Naive thymus-derived CD4-positive, alpha-beta T cell (primary cell): ENCODE measurements around the gene IER5L. TPM values are rescaled to one million over a fixed set of nuclear protein-coding genes. Genes with fewer than 3 reads are reported as not detected.
A peak's percentile ranks its signal among the peaks of the same experiment; 100 is the strongest.

Experiments used
- ATAC-seq: fragments of 150-1000 bp; cut with Tn5 transposase; 2 replicates; pipeline ENCODE4 v1.10.0; 2021; ENCODE audit warnings: mild to moderate bottlenecking, moderate library complexity
- CTCF ChIA-PET: fragments of 350-600 bp; sonication (Branson Sonifier 250); formaldehyde crosslinking; loops from one replicate; lab custom pipeline; 2021; ENCODE audit warnings: antibody characterized with exemption; lab: Charles Lee
- POLR2A ChIA-PET: fragments of 350-600 bp; sonication (Branson Sonifier 250); formaldehyde crosslinking; loops from one replicate; lab custom pipeline; 2021; ENCODE audit warnings: antibody characterized with exemption, inconsistent platforms; lab: Charles Lee
- DNase-seq, 9 donors: peaks; one replicate each; pipeline versions ENCODE4 v3.0.0 to v3.0.0-alpha.2; 2020 to 2022; ENCODE audit warnings: mixed read lengths in 1 of 9
- H3K27ac ChIP-seq: one replicate; pipeline ENCODE4 v1.7.0; 2013; ENCODE audit warnings: mild to moderate bottlenecking, low read depth, low read length, moderate library complexity
- H3K27me3 ChIP-seq, 2 donors: one replicate each; pipeline ENCODE4 v1.7.0; 2013; ENCODE audit warnings: low read length in 2 of 2, mild to moderate bottlenecking in 2 of 2, moderate library complexity in 2 of 2; ENCODE audit not compliant: control insufficient read depth in 2 of 2, insufficient read depth in 2 of 2
- H3K36me3 ChIP-seq, 3 experiments: 1 replicate in 2 of 3; 2 replicates in 1 of 3; pipeline ENCODE4 v1.7.0; 2013; ENCODE audit warnings: low read length in 3 of 3, mild to moderate bottlenecking in 3 of 3, moderate library complexity in 1 of 3; ENCODE audit not compliant: insufficient read depth in 3 of 3, control insufficient read depth in 2 of 3
- H3K4me1 ChIP-seq, 2 donors: one replicate each; pipeline ENCODE4 v1.7.0; 2013; ENCODE audit warnings: low read length in 2 of 2, mild to moderate bottlenecking in 2 of 2, moderate library complexity in 1 of 2; ENCODE audit not compliant: control insufficient read depth in 2 of 2, insufficient read depth in 2 of 2
- H3K4me3 ChIP-seq: 2 replicates; pipeline ENCODE4 v1.7.0; 2013; ENCODE audit warnings: mild to moderate bottlenecking, low read length
- H3K9me3 ChIP-seq, 3 experiments: 1 replicate in 2 of 3; 2 replicates in 1 of 3; pipeline ENCODE4 v1.7.0; 2013; ENCODE audit warnings: low read length in 3 of 3; ENCODE audit not compliant: control insufficient read depth in 2 of 3
- H3K27ac Mint-ChIP-seq, 9 donors: one replicate each; pipeline ENCODE4 v1.8.0; 2020 to 2022; ENCODE audit warnings: mixed read lengths in 9 of 9, mild to moderate bottlenecking in 8 of 9, moderate library complexity in 5 of 9, inconsistent platforms in 2 of 9
- H3K27me3 Mint-ChIP-seq, 5 donors: one replicate each; pipeline ENCODE4 v1.8.0; 2021 to 2022; ENCODE audit warnings: mixed read lengths in 5 of 5, mild to moderate bottlenecking in 1 of 5
- H3K36me3 Mint-ChIP-seq, 5 donors: one replicate each; pipeline ENCODE4 v1.8.0; 2020 to 2022; ENCODE audit warnings: mixed read lengths in 5 of 5, mild to moderate bottlenecking in 3 of 5, inconsistent platforms in 1 of 5
- H3K4me1 Mint-ChIP-seq, 7 donors: one replicate each; pipeline ENCODE4 v1.8.0; 2020 to 2022; ENCODE audit warnings: mixed read lengths in 7 of 7, mild to moderate bottlenecking in 3 of 7, inconsistent platforms in 1 of 7
- H3K4me3 Mint-ChIP-seq, 10 donors: one replicate each; pipeline ENCODE4 v1.8.0; 2020 to 2022; ENCODE audit warnings: mild to moderate bottlenecking in 10 of 10, mixed read lengths in 10 of 10, moderate library complexity in 6 of 10, inconsistent platforms in 2 of 10
- H3K9me3 Mint-ChIP-seq, 11 donors: one replicate each; pipeline ENCODE4 v1.8.0; 2020 to 2022; ENCODE audit warnings: mixed read lengths in 11 of 11, mild to moderate bottlenecking in 4 of 11, inconsistent platforms in 1 of 11, moderate library complexity in 1 of 11
- intact Hi-C, 2 donors: fragments of 100-400 bp; cut with micrococcal nuclease; formaldehyde crosslinking; loops; one replicate each; pipeline ENCODE4 v1.15.1; 2023
- polyA plus RNA-seq, 2 donors: library from polyadenylated mRNA; unstranded; fragments of 300-500 nt; fragmentation: Illumina TruSeq; gene quantifications; one replicate each; pipeline ENCODE4 v1.2.3, GENCODE V29; 2021
- total RNA-seq, 6 experiments: library from RNA in 5 of 6; stranded (reverse) in 5 of 6; gene quantifications; 1 replicate in 5 of 6; 2 replicates in 1 of 6; pipeline ENCODE4 v1.2.3 and lab custom pipeline; 2021 to 2026

The IER5L gene
- total and polyA plus RNA-seq, 7 experiments from 2014 or later, result 0.08 to 6.8 (median 3.7) TPM; not detected in 1

DNA sequence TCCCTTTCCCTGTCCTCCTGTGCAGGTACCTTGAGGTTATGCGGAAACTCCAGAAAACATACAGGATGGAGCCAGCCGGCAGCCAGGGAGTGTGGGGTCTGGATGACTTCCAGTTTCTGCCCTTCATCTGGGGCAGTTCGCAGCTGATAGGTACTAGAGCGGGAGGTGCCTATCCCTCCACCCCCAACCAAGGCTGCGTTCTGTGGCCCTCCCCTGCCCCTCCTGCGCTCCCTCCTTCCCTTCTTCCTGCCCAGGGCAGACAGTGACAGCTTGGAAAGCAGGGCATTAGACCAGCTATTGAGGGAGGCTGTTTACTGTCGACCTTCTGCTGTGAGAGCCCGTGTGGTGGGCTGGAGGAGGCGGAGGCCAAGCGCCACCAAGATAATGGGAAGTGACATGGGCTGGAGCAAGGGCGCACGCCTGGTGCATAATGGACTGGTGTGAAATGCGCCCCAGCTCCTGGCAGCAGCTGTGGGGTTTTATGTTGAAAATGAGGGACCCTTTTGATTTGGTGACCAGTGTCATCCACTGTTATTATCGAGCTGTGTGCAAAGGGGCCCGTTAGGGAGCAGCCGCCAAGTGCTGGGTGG, 41.5 kb downstream of the IER5L start:
- intact Hi-C loops, result loop anchor here (5.0 kb wide), 3 partner anchors 591 to 1101 kb away; no protein-coding TSS in a partner anchor
- ATAC-seq (no peak), DNase-seq (no peak)
- Histone ChIP-seq H3K27me3 (no peaks in the 10 kb centered on the region), H3K27ac (no peak overlapping the region), H3K4me3 (no peak overlapping the region), H3K4me1 (peaks cover 19% of the 10 kb centered on the region in 2 donors), H3K9me3 (no peaks in the 10 kb centered on the region), H3K36me3 (peaks cover 0 to 47% (median 5%) of the 10 kb centered on the region in 3 experiments)
- POLR2A ChIA-PET, result interaction anchor here (2.4 kb wide), 1 partner anchor 100 kb away, joined by 5 read pairs; no protein-coding TSS in a partner anchor
- no peak overlapping the region for H3K4me3 Mint-ChIP-seq
- no peaks in the 10 kb centered on the region for H3K9me3 Mint-ChIP-seq
- peaks cover 11 to 33% (median 26%) of the 10 kb centered on the region in 7 donors for H3K4me1 Mint-ChIP-seq
- peaks cover 0 to 18% (median 6%) of the 10 kb centered on the region in 5 donors for H3K36me3 Mint-ChIP-seq
- CTCF ChIA-PET, result interaction anchor here (1.0 to 3.9 kb wide), 5 partner anchors 9 to 468 kb away, joined by 3 to 37 read pairs (median 3); no protein-coding TSS in a partner anchor
- no peak overlapping the region for H3K27ac Mint-ChIP-seq
- H3K27me3 Mint-ChIP-seq, result no peaks in the 10 kb centered on the region

DNA sequence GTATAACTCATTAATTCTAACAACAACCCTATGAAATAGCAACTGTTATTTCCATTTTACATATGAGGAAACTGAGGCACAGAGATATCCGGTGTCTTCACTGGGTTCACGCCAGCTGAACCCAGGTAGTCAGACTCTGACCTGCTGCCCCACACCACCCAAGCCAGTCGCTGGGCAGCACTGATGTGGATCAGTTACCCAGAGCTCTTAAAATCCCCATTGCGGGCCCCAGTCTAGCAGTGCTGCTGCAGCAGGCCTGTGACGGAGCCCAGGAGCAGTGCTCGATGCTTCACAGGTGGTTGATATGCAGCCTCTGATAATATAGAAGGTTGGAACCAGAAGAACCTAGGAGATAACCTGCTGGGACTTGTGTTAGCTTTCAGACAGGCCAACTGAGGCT, 42.6 kb downstream of the IER5L start:
- DNase-seq, result no peak
- Histone ChIP-seq H3K4me3 (no peak overlapping the region), H3K9me3 (no peaks in the 10 kb centered on the region), H3K27ac (no peak overlapping the region), H3K4me1 (peaks cover 9 to 10% of the 10 kb centered on the region in 2 donors), H3K36me3 (peaks cover 0 to 52% (median 5%) of the 10 kb centered on the region in 3 experiments), H3K27me3 (no peaks in the 10 kb centered on the region)
- no peaks in the 10 kb centered on the region for H3K27me3 Mint-ChIP-seq
- intact Hi-C loops, result loop anchor here (5.0 kb wide), 3 partner anchors 592 to 1102 kb away; no protein-coding TSS in a partner anchor
- ChIA-PET CTCF (interaction anchor here (1.0 to 1.7 kb wide), 6 partner anchors 8 to 651 kb away, joined by 3 to 4 read pairs (median 3); no protein-coding TSS in a partner anchor), POLR2A (interaction anchor here (0.6 to 2.4 kb wide), 3 partner anchors 40 to 417 kb away, joined by 3 to 5 read pairs (median 3); no protein-coding TSS in a partner anchor)
- peaks cover 0 to 24% (median 8%) of the 10 kb centered on the region in 5 donors for H3K36me3 Mint-ChIP-seq
- H3K27ac Mint-ChIP-seq, result no peak overlapping the region
- H3K4me1 Mint-ChIP-seq, result peaks cover 11 to 24% (median 20%) of the 10 kb centered on the region in 7 donors
- no peak overlapping the region for H3K4me3 Mint-ChIP-seq
- no peaks in the 10 kb centered on the region for H3K9me3 Mint-ChIP-seq
- no peak for ATAC-seq

DNA sequence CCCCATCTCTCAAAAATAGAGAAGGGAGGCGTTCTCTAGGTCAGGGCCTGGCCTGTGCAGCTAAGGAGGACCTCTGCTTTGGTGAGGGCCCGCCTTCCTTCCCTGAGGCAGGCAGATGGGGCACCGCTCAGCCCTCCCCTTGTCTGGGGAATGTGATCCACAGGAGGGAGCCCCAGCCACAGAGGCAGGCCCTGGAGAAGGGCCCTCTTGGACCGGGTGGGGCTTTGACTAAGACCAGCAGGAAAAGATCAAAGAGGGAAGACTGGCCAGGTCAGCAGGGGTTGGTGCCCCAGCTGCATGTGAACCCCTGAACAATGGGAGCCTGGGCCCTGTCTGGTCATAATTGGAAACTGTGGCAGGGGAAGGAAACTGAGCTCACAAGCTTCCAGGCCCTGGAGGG, 45.0 kb downstream of the IER5L start:
- H3K36me3 Mint-ChIP-seq, result peaks cover 0 to 27% (median 8%) of the 10 kb centered on the region in 5 donors
- ATAC-seq (no peak), DNase-seq (no peak)
- H3K9me3 ChIP-seq, result no peaks in the 10 kb centered on the region
- no peak overlapping the region for H3K4me3 ChIP-seq
- no peaks in the 10 kb centered on the region for H3K9me3 Mint-ChIP-seq
- no peak overlapping the region for H3K27ac Mint-ChIP-seq
- ChIA-PET POLR2A (interaction anchor here (1.2 to 1.9 kb wide), 2 partner anchors 9 to 488 kb away, joined by 3 to 9 read pairs; partner anchors contain the start of gene C9orf50), CTCF (interaction anchor here (1.0 to 5.3 kb wide), 4 partner anchors 8 to 491 kb away, joined by 4 to 80 read pairs (median 32); partner anchors contain the start of gene NTMT1)
- peaks cover 0 to 58% (median 5%) of the 10 kb centered on the region in 3 experiments for H3K36me3 ChIP-seq
- H3K4me3 Mint-ChIP-seq, result no peak overlapping the region
- H3K27me3 ChIP-seq, result no peaks in the 10 kb centered on the region
- no peaks in the 10 kb centered on the region for H3K27me3 Mint-ChIP-seq
- H3K4me1 Mint-ChIP-seq, result peaks cover 0 to 9% (median 6%) of the 10 kb centered on the region in 7 donors
- H3K27ac ChIP-seq, result no peak overlapping the region
- intact Hi-C loops, result no loop called here
- H3K4me1 ChIP-seq, result no peaks in the 10 kb centered on the region

DNA sequence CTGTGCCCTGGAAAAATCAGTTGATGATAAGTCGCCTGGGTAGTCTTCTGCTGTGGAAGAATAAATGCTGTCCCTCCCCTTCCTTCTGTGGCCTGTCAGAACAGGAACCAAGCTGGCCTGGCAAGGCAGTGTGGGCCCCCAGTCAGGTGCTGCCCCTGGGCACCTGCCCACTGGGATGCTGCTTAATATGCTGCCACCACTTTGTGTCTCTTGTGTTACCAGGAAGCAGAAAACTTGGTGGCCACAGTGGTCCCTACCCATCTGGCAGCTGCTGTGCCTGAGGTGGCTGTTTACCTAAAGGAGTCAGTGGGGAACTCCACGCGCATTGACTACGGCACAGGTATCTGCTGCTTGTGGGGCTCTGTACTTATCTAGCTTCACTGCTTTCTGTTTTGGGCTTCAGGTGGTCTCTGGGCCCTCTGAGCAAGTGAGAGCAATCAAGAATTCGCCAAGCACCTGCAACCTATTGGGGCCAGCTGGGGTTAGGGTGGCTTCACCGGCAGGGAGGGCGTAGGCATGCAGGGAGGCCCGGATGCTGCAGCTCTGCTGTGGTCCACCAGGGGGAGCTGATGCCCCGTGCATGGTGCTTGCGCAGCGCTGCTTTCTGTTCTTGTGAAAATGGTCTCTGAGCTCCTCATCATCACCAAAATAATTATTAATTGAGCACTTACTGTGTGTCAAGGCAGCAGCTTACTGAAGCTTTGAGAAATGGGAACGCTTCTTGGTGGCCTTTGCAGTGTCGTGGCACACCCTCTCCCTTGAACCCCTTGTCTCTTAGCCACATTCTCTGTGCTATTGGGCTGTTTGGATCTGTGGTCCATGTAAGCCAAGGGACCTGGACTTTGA, 46.5 kb downstream of the IER5L start:
- DNase-seq (peak; percentile 71 to 90 (median 81)), ATAC-seq (peak; percentile 100)
- no peaks in the 10 kb centered on the region for H3K9me3 ChIP-seq
- Mint-ChIP-seq H3K27ac (peak overlapping the region in 6 of 9 donors; percentile 11 to 54 (median 46)), H3K4me1 (peaks cover 0 to 9% (median 6%) of the 10 kb centered on the region in 7 donors), H3K27me3 (no peaks in the 10 kb centered on the region), H3K36me3 (peaks cover 4 to 31% (median 12%) of the 10 kb centered on the region in 5 donors), H3K4me3 (peak overlapping the region in 2 of 10 donors; percentile 10 to 23), H3K9me3 (no peaks in the 10 kb centered on the region)
- peaks cover 0 to 58% (median 5%) of the 10 kb centered on the region in 3 experiments for H3K36me3 ChIP-seq
- peak overlapping the region; percentile 24 for H3K27ac ChIP-seq
- CTCF ChIA-PET, result interaction anchor here (0.6 to 5.3 kb wide), 33 partner anchors 9 to 659 kb away, joined by 3 to 80 read pairs (median 4); partner anchors contain the start of genes C9orf50 and NTMT1
- intact Hi-C loops, result loop anchor here (1.0 kb wide), 4 partner anchors 20 to 659 kb away; partner anchors contain the start of gene PTPA (in 1 of the 2)
- no peaks in the 10 kb centered on the region for H3K27me3 ChIP-seq
- no peaks in the 10 kb centered on the region for H3K4me1 ChIP-seq
- H3K4me3 ChIP-seq, result no peak overlapping the region
- POLR2A ChIA-PET, result interaction anchor here (1.2 to 1.9 kb wide), 4 partner anchors 8 to 493 kb away, joined by 5 to 9 read pairs (median 8); no protein-coding TSS in a partner anchor

DNA sequence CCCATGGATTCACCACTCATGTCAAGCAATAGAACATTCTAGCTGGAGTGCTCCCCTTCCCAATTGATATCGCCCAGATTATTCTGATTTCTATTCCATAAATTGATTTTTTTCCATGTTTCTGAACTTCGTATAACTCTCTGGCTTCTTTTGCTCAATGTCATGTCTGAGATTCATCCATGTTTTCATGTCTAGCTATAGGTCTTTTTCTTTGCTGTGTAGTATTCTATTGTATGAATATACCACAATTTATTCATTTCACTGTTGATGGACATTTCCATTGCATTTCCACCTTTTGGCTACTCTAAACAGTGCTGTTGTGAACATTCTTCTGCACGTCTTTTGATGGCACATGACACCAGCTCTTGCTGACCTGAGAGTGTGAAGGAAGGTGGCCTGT, 47.3 kb downstream of the IER5L start:
- Mint-ChIP-seq H3K9me3 (no peaks in the 10 kb centered on the region), H3K36me3 (peaks cover 4 to 31% (median 12%) of the 10 kb centered on the region in 5 donors), H3K4me3 (no peak overlapping the region), H3K4me1 (peaks cover 0 to 9% (median 6%) of the 10 kb centered on the region in 7 donors), H3K27me3 (no peaks in the 10 kb centered on the region), H3K27ac (peak overlapping the region in 1 of 9 donors; percentile 14)
- intact Hi-C loops, result loop anchor here (1.0 kb wide), 4 partner anchors 19 to 660 kb away; partner anchors contain the start of gene PTPA (in 1 of the 2)
- H3K4me1 ChIP-seq, result no peaks in the 10 kb centered on the region
- DNase-seq (no peak), ATAC-seq (no peak)
- no peaks in the 10 kb centered on the region for H3K27me3 ChIP-seq
- H3K4me3 ChIP-seq, result no peak overlapping the region
- POLR2A ChIA-PET, result interaction anchor here (1.2 to 1.6 kb wide), 3 partner anchors 9 to 494 kb away, joined by 5 to 9 read pairs (median 6); no protein-coding TSS in a partner anchor
- no peak overlapping the region for H3K27ac ChIP-seq
- H3K36me3 ChIP-seq, result peaks cover 0 to 55% (median 5%) of the 10 kb centered on the region in 3 experiments
- CTCF ChIA-PET, result interaction anchor here (0.6 to 5.3 kb wide), 17 partner anchors 8 to 678 kb away, joined by 3 to 80 read pairs (median 5); partner anchors contain the start of gene NTMT1
- H3K9me3 ChIP-seq, result no peaks in the 10 kb centered on the region
